ENCODE measurements around the gene ZNF326.
"Not testable (repeated sequence)": the region's sequence is repeated elsewhere in the genome, so short reads cannot be mapped to it uniquely, and the experiment has no call there.

The ZNF326 gene

GRCh38 chr1:89996450-89997110 is 1.7 kb downstream of the ZNF326 start:
- no peak for DNase-seq (ENCODE audit: low read depth in 2 of 2)

GRCh38 chr1:89997152-89997551 is 2.2 kb downstream of the ZNF326 start:
- not testable (repeated sequence) for DNase-seq (ENCODE audit: low read depth in 2 of 2)

GRCh38 chr1:89998306-89998705 is 3.4 kb downstream of the ZNF326 start:
- DNase-seq (ENCODE audit: low read depth in 2 of 2), result no peak

GRCh38 chr1:89999208-89999607 is 4.3 kb downstream of the ZNF326 start:
- DNase-seq (ENCODE audit: low read depth in 2 of 2), result no peak

GRCh38 chr1:89999628-90000027 is 4.7 kb downstream of the ZNF326 start:
- no peak for DNase-seq (ENCODE audit: low read depth in 2 of 2)

- DNase-seq (ENCODE audit: low read depth in 2 of 2), result no peak
Observed at GRCh38 chr1:90000934-90001676, 6.2 kb downstream of the ZNF326 start.

- DNase-seq (ENCODE audit: low read depth in 2 of 2), result no peak
Observed at GRCh38 chr1:90007979-90008404, 13.1 kb downstream of the ZNF326 start.

GRCh38 chr1:90012300-90012699 is 17.4 kb downstream of the ZNF326 start:
- no peak for DNase-seq (ENCODE audit: low read depth in 2 of 2)

GRCh38 chr1:90023691-90024090 is 28.8 kb downstream of the ZNF326 start:
- no peak for DNase-seq (ENCODE audit: low read depth in 2 of 2)

- no peak for DNase-seq (ENCODE audit: low read depth in 2 of 2)
Observed at GRCh38 chr1:90027281-90027680, 32.4 kb downstream of the ZNF326 start.

- no peak for DNase-seq (ENCODE audit: low read depth in 2 of 2)
Observed at GRCh38 chr1:90039652-90040051, 44.7 kb downstream of the ZNF326 start.

- no peak for DNase-seq (ENCODE audit: low read depth in 2 of 2)
Observed at GRCh38 chr1:90043586-90043985, 48.7 kb downstream of the ZNF326 start.

- DNase-seq (ENCODE audit: low read depth in 2 of 2), result no peak
Observed at GRCh38 chr1:90044346-90044745, 49.4 kb downstream of the ZNF326 start.

- peak in 1 of 2 donors; percentile 3 for DNase-seq (ENCODE audit: low read depth in 2 of 2)
Observed at GRCh38 chr1:90045853-90046563, 51.1 kb downstream of the ZNF326 start.

GRCh38 chr1:90046635-90047034 is 51.7 kb downstream of the ZNF326 start:
- no peak for DNase-seq (ENCODE audit: low read depth in 2 of 2)

GRCh38 chr1:90048043-90048442 is 53.1 kb downstream of the ZNF326 start:
- DNase-seq (ENCODE audit: low read depth in 2 of 2), result no peak

GRCh38 chr1:90062700-90063643 is 68.1 kb downstream of the ZNF326 start:
- not testable (repeated sequence) for DNase-seq (ENCODE audit: low read depth in 2 of 2)

- DNase-seq (ENCODE audit: low read depth in 2 of 2), result not testable (repeated sequence)
Observed at GRCh38 chr1:90064109-90064508, 69.2 kb downstream of the ZNF326 start.

GRCh38 chr1:90067194-90067931 is 72.5 kb downstream of the ZNF326 start:
- DNase-seq (ENCODE audit: low read depth in 2 of 2), result no peak

GRCh38 chr1:90068611-90069280 is 73.8 kb downstream of the ZNF326 start:
- DNase-seq (ENCODE audit: low read depth in 2 of 2), result no peak

All from stimulated activated CD4-positive, alpha-beta T cell treated with anti-CD3 and anti-CD28 coated beads, Interleukin-1b, Interleukin-23, amount 100 ng/mL, for 4 hours (primary cell).